Measurements from ENCODE around the gene TBX15.

DNA sequence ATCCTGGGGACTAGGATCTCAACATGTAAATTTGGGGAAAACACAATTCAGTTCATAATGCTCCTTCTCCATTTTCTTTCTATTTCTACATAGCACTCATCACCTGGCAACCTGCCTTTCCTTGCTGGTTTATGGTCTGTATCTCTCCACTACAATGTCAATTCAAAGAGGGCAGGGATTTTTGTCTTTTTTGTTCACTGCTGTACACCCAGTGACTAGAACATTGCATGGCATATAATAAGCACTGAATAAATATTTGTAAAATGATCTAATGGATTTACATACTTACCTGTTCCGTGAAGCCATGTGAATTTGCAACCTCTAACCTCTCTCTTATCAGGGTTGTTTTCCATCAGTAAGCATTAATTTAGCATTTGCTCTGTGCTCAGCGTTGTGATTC is 27.4 kb upstream of the TBX15 start:
- TF ChIP-seq, protein P1, sequence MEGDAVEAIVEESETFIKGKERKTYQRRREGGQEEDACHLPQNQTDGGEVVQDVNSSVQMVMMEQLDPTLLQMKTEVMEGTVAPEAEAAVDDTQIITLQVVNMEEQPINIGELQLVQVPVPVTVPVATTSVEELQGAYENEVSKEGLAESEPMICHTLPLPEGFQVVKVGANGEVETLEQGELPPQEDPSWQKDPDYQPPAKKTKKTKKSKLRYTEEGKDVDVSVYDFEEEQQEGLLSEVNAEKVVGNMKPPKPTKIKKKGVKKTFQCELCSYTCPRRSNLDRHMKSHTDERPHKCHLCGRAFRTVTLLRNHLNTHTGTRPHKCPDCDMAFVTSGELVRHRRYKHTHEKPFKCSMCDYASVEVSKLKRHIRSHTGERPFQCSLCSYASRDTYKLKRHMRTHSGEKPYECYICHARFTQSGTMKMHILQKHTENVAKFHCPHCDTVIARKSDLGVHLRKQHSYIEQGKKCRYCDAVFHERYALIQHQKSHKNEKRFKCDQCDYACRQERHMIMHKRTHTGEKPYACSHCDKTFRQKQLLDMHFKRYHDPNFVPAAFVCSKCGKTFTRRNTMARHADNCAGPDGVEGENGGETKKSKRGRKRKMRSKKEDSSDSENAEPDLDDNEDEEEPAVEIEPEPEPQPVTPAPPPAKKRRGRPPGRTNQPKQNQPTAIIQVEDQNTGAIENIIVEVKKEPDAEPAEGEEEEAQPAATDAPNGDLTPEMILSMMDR (IDR thresholded peaks at IDR 0.05), result no peak
- TF ChIP-seq POLR2A (IDR thresholded peaks at IDR 0.05) (no peak), POLR2AphosphoS5 (IDR thresholded peaks at IDR 0.05) (no peak), EP300 (IDR thresholded peaks at IDR 0.05) (no peak)

Data from gastroesophageal sphincter (tissue), 3 donors.